Neural cell (in vitro differentiated cells): Measurements from ENCODE around the gene LPAR3. TPM values are rescaled to one million over a fixed set of nuclear protein-coding genes. Genes with fewer than 3 reads are reported as not detected.

Experiments
- H2AFZ ChIP-seq: fragments of 200-600, 300-800 bp; sonication (generic), shearing (Covaris generic); 2 replicates; pipeline ENCODE4 v1.6.0; 2014; ENCODE audit warnings: low read depth, mild to moderate bottlenecking, antibody characterized with exemption, low read length, moderate library complexity
- H3F3A ChIP-seq: fragments of 200-600 bp; shearing (Covaris generic); 2 replicates; pipeline ENCODE4 v1.6.1; 2016; ENCODE audit warnings: mild to moderate bottlenecking, moderate library complexity, mixed read lengths, antibody characterized with exemption, low read length; ENCODE audit not compliant: insufficient read depth, poor library complexity, severe bottlenecking
- H3K27ac ChIP-seq: fragments of 200-600, 300-800 bp; sonication (generic), shearing (Covaris generic); 2 replicates; pipeline ENCODE4 v1.5.1; 2014; ENCODE audit warnings: mild to moderate bottlenecking, low read length, moderate library complexity
- H3K27me3 ChIP-seq: fragments of 300-800, 200-600 bp; sonication (generic), shearing (Covaris generic); 2 replicates; pipeline ENCODE4 v1.6.0; 2014; ENCODE audit warnings: mild to moderate bottlenecking, low read depth, low read length, moderate library complexity; ENCODE audit not compliant: insufficient read depth
- H3K36me3 ChIP-seq: fragments of 300-800, 200-600 bp; sonication (generic), shearing (Covaris generic); 2 replicates; pipeline ENCODE4 v1.5.1; 2014; ENCODE audit warnings: mild to moderate bottlenecking, antibody characterized with exemption, low read length, moderate library complexity; ENCODE audit not compliant: insufficient read depth
- H3K4me2 ChIP-seq: fragments of 300-800, 200-600 bp; sonication (generic), shearing (Covaris generic); 2 replicates; pipeline ENCODE4 v1.6.0; 2014; ENCODE audit warnings: mild to moderate bottlenecking, low read length
- H3K4me3 ChIP-seq: fragments of 300-800, 200-600 bp; sonication (generic), shearing (Covaris generic); 2 replicates; pipeline ENCODE4 v1.5.1; 2014; ENCODE audit warnings: mild to moderate bottlenecking, low read length, moderate library complexity
- H3K79me2 ChIP-seq: fragments of 200-600 bp; shearing (Covaris generic); replicated peaks from 2 replicates; pipeline ENCODE4 v1.6.0; 2014; ENCODE audit warnings: mild to moderate bottlenecking, low read length, moderate library complexity; ENCODE audit not compliant: insufficient read depth
- H3K9ac ChIP-seq: fragments of 300-800, 200-600 bp; sonication (generic), shearing (Covaris generic); 2 replicates; pipeline ENCODE4 v1.6.1; 2016; ENCODE audit warnings: mild to moderate bottlenecking, low read length, mixed read lengths
- H3K9me2 ChIP-seq: fragments of 200-600 bp; shearing (Covaris generic); 2 replicates; pipeline ENCODE4 v1.6.1; 2016; ENCODE audit warnings: mild to moderate bottlenecking, low read length, mixed read lengths; ENCODE audit not compliant: insufficient read depth
- H3K9me3 ChIP-seq: fragments of 200-600, 300-800 bp; sonication (generic), shearing (Covaris generic); 2 replicates; pipeline ENCODE4 v1.6.1; 2016; ENCODE audit warnings: mild to moderate bottlenecking, mixed run types, low read length, moderate library complexity, mixed read lengths
- H4K20me1 ChIP-seq: fragments of 200-600 bp; shearing (Covaris generic); 2 replicates; pipeline ENCODE4 v1.6.1; 2016; ENCODE audit warnings: mild to moderate bottlenecking, mixed run types; ENCODE audit not compliant: insufficient read depth
- EP300 ChIP-seq: fragments of 450-650 bp; conservative IDR thresholded peaks from 2 replicates; pipeline ENCODE4 v1.6.1; 2014; ENCODE audit warnings: antibody characterized with exemption, mild to moderate bottlenecking, moderate library complexity; ENCODE audit not compliant: poor library complexity, severe bottlenecking
- EZH2 ChIP-seq: fragments of 200-600, 300-800 bp; shearing (Covaris generic), sonication (generic); IDR thresholded peaks from 2 replicates; pipeline ENCODE4 v1.6.1; 2014; ENCODE audit warnings: antibody characterized with exemption, low read length, borderline replicate concordance, mild to moderate bottlenecking; ENCODE audit not compliant: insufficient read depth, poor library complexity, severe bottlenecking
- MXI1 ChIP-seq: fragments of 450-650 bp; conservative IDR thresholded peaks from 2 replicates; pipeline ENCODE4 v1.6.1; 2014; ENCODE audit warnings: antibody characterized with exemption, mild to moderate bottlenecking; ENCODE audit not compliant: poor library complexity, severe bottlenecking
- POLR2AphosphoS5 ChIP-seq: IDR thresholded peaks from 2 replicates; pipeline ENCODE4 v1.6.1; 2012
- RAD21 ChIP-seq: fragments of 450-650 bp; conservative IDR thresholded peaks from 2 replicates; pipeline ENCODE4 v1.6.1; 2014; ENCODE audit warnings: antibody characterized with exemption, mild to moderate bottlenecking, moderate library complexity
- REST ChIP-seq: IDR thresholded peaks from 2 replicates; pipeline ENCODE4 v1.6.1; 2012; ENCODE audit warnings: borderline replicate concordance
- SMC3 ChIP-seq: fragments of 450-650 bp; conservative IDR thresholded peaks from 2 replicates; pipeline ENCODE4 v1.6.1; 2014; ENCODE audit warnings: antibody characterized with exemption, mild to moderate bottlenecking, moderate library complexity; ENCODE audit not compliant: poor library complexity
- TAF1 ChIP-seq: IDR thresholded peaks from 2 replicates; pipeline ENCODE4 v1.6.1; 2012; ENCODE audit warnings: low read depth
- polyA plus RNA-seq: library from polyadenylated mRNA; depleted of rRNA; stranded (reverse); fragments of >200 nt; gene quantifications from 2 replicates; pipeline ENCODE4 v1.2.3, GENCODE V29; 2014
- TF ChIP-seq, protein P1 (sequence below): fragments of 450-650 bp; IDR thresholded peaks from 2 replicates; pipeline ENCODE4 v1.5.1; 2014; ENCODE audit warnings: antibody characterized with exemption, mild to moderate bottlenecking, moderate library complexity; ENCODE audit not compliant: poor library complexity, severe bottlenecking

The LPAR3 gene
- polyA plus RNA-seq, 1 donor from 2014 or later = not detected

GRCh38 chr1:84792421-84792820, 100.6 kb downstream of the LPAR3 start:
- Histone ChIP-seq H3K4me2 (no peak overlapping the region), H3K9me3 (peaks cover 5% of the 10 kb centered on the region), H3K4me3 (no peak overlapping the region), H2AFZ (no peak overlapping the region), H3K36me3 (no peaks in the 10 kb centered on the region), H3K27ac (no peak overlapping the region), H4K20me1 (no peaks in the 10 kb centered on the region), H3K9ac (no peak overlapping the region), H3K27me3 (no peaks in the 10 kb centered on the region), H3K9me2 (no peaks in the 10 kb centered on the region), H3K79me2 (no peaks in the 10 kb centered on the region), H3F3A (no peaks in the 10 kb centered on the region)
- TF ChIP-seq RAD21 = no peak
- no peak for TF ChIP-seq MXI1
- no peak for TF ChIP-seq TAF1
- TF ChIP-seq EP300 = no peak
- TF ChIP-seq EZH2 = no peak
- TF ChIP-seq REST = no peak
- no peak for TF ChIP-seq SMC3
- TF ChIP-seq POLR2AphosphoS5 = no peak
- TF ChIP-seq, protein P1, sequence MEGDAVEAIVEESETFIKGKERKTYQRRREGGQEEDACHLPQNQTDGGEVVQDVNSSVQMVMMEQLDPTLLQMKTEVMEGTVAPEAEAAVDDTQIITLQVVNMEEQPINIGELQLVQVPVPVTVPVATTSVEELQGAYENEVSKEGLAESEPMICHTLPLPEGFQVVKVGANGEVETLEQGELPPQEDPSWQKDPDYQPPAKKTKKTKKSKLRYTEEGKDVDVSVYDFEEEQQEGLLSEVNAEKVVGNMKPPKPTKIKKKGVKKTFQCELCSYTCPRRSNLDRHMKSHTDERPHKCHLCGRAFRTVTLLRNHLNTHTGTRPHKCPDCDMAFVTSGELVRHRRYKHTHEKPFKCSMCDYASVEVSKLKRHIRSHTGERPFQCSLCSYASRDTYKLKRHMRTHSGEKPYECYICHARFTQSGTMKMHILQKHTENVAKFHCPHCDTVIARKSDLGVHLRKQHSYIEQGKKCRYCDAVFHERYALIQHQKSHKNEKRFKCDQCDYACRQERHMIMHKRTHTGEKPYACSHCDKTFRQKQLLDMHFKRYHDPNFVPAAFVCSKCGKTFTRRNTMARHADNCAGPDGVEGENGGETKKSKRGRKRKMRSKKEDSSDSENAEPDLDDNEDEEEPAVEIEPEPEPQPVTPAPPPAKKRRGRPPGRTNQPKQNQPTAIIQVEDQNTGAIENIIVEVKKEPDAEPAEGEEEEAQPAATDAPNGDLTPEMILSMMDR = no peak

- Histone ChIP-seq H3K27ac (no peak overlapping the region), H3K27me3 (no peaks in the 10 kb centered on the region), H3K36me3 (no peaks in the 10 kb centered on the region), H3K9ac (no peak overlapping the region), H2AFZ (no peak overlapping the region), H3K4me3 (no peak overlapping the region), H3K9me3 (peaks cover 5% of the 10 kb centered on the region), H3K79me2 (no peaks in the 10 kb centered on the region), H4K20me1 (no peaks in the 10 kb centered on the region), H3K9me2 (no peaks in the 10 kb centered on the region), H3F3A (no peaks in the 10 kb centered on the region), H3K4me2 (no peak overlapping the region)
- TF ChIP-seq, protein P1 = no peak
- TF ChIP-seq TAF1 = no peak
- TF ChIP-seq MXI1 = no peak
- no peak for TF ChIP-seq RAD21
- TF ChIP-seq REST = no peak
- no peak for TF ChIP-seq EZH2
- no peak for TF ChIP-seq POLR2AphosphoS5
- TF ChIP-seq SMC3 = no peak
- TF ChIP-seq EP300 = no peak
Observed at GRCh38 chr1:84789014-84789413, 104.0 kb downstream of the LPAR3 start.
